Measurements from ENCODE around the gene KNDC1.

The KNDC1 gene

GRCh38 chr10:133209641-133210040 is 49.6 kb downstream of the KNDC1 start:
- H3K27ac ChIP-seq (ENCODE audit: low read depth, low read length) = no peak overlapping the region
- no peak overlapping the region for H3K4me3 ChIP-seq (ENCODE audit: low read length)
- H3K27me3 ChIP-seq (ENCODE audit: control insufficient read depth, insufficient read depth, low read length) = peaks cover 3% of the 10 kb centered on the region
- H3K9ac ChIP-seq (ENCODE audit: low read length) = no peak overlapping the region
- no peaks in the 10 kb centered on the region for H3K36me3 ChIP-seq (ENCODE audit: control insufficient read depth, insufficient read depth, low read length)
- no peaks in the 10 kb centered on the region for H3K4me1 ChIP-seq (ENCODE audit: control insufficient read depth, insufficient read depth, low read length)

- no peak overlapping the region for H3K4me3 ChIP-seq (ENCODE audit: low read length)
- H3K4me1 ChIP-seq (ENCODE audit: control insufficient read depth, insufficient read depth, low read length) = no peaks in the 10 kb centered on the region
- no peak overlapping the region for H3K27ac ChIP-seq (ENCODE audit: low read depth, low read length)
- H3K9ac ChIP-seq (ENCODE audit: low read length) = no peak overlapping the region
- peaks cover 3% of the 10 kb centered on the region for H3K27me3 ChIP-seq (ENCODE audit: control insufficient read depth, insufficient read depth, low read length)
- H3K36me3 ChIP-seq (ENCODE audit: control insufficient read depth, insufficient read depth, low read length) = no peaks in the 10 kb centered on the region
Measured at GRCh38 chr10:133210398-133211140, 50.5 kb downstream of the KNDC1 start.

DNA sequence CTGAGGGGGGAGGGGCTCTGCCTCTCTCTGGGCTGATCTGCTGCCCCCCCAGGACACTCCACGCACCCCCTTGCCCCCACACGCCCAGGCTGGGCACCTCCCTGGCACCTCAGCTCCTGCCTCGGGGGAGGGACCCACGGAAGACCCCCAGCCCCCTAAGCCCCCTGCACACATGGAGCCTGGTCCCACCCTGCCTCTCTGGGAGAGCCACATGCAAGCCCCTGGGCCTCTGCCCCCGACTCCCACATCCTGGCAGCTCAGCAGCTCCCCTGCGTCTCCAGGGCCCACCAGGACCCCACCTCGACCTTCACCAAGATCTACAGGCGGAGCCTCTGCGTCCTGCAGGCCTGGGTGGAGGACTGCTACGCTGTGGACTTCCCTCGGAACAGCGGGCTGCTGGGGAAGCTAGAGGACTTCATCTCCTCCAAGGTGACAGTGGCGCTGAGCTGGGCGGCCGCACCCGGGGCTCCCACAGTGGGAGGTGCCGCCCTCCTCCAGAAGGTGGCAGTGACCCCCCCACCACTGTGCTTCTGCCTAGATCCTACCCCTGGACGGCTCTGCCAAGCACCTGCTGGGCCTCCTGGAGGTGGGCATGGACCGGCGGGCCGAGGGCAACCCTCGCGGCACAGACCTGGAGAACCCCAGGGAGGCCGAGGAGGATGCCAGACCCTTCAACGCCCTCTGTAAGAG is 51.3 kb downstream of the KNDC1 start:
- Histone ChIP-seq H3K27ac (ENCODE audit: low read depth, low read length) (no peak overlapping the region), H3K36me3 (ENCODE audit: control insufficient read depth, insufficient read depth, low read length) (no peaks in the 10 kb centered on the region), H3K4me1 (ENCODE audit: control insufficient read depth, insufficient read depth, low read length) (no peaks in the 10 kb centered on the region), H3K27me3 (ENCODE audit: control insufficient read depth, insufficient read depth, low read length) (peaks cover 3% of the 10 kb centered on the region), H3K9ac (ENCODE audit: low read length) (no peak overlapping the region), H3K4me3 (ENCODE audit: low read length) (no peak overlapping the region)

DNA sequence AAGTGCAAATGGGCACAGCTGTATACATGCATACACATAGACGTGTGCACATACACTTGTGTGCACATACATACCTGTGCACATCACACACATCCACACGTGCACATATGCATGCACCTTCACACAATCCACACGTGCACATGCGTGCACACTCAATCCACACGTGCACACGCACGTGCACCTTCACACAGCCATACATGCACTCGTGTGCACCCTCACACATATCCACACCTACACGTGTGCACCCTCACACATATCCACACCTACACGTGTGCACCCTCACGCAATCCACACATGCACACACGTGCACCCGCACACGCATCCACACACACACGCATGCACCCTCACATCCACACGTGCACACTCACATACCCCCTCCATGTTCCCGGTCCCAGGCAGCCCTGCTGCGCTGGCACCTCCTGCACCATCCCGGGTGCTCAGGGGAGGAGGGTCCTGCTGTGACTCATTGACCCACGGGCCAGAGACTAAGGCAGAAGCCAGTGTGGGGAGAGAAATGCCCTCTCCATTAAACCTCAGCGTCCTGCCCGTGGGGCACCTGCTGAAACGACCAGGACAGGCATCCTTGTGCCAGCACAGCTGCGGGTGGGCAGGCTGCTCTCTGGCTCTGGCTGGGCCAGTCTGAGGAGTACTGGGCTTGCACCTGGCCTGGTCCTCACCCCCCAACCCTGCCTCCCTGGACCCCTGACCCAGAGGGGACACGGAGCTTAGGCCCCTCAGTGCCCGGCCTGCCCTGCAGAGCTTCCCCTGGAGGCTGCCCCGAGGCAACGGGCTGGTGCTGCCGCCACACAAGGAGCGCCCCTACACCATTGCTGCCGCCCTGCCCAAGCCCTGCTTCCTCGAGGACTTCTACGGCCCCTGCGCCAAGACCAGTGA is 52.2 kb downstream of the KNDC1 start:
- H3K27me3 ChIP-seq (ENCODE audit: control insufficient read depth, insufficient read depth, low read length) = peaks cover 3% of the 10 kb centered on the region
- no peaks in the 10 kb centered on the region for H3K36me3 ChIP-seq (ENCODE audit: control insufficient read depth, insufficient read depth, low read length)
- no peak overlapping the region for H3K4me3 ChIP-seq (ENCODE audit: low read length)
- no peaks in the 10 kb centered on the region for H3K4me1 ChIP-seq (ENCODE audit: control insufficient read depth, insufficient read depth, low read length)
- no peak overlapping the region for H3K27ac ChIP-seq (ENCODE audit: low read depth, low read length)
- H3K9ac ChIP-seq (ENCODE audit: low read length) = no peak overlapping the region

- no peaks in the 10 kb centered on the region for H3K36me3 ChIP-seq (ENCODE audit: control insufficient read depth, insufficient read depth, low read length)
- no peak overlapping the region for H3K27ac ChIP-seq (ENCODE audit: low read depth, low read length)
- no peaks in the 10 kb centered on the region for H3K4me1 ChIP-seq (ENCODE audit: control insufficient read depth, insufficient read depth, low read length)
- no peak overlapping the region for H3K9ac ChIP-seq (ENCODE audit: low read length)
- no peak overlapping the region for H3K4me3 ChIP-seq (ENCODE audit: low read length)
- H3K27me3 ChIP-seq (ENCODE audit: control insufficient read depth, insufficient read depth, low read length) = peaks cover 3% of the 10 kb centered on the region
Measured at GRCh38 chr10:133212853-133213494, 53.0 kb downstream of the KNDC1 start.

DNA sequence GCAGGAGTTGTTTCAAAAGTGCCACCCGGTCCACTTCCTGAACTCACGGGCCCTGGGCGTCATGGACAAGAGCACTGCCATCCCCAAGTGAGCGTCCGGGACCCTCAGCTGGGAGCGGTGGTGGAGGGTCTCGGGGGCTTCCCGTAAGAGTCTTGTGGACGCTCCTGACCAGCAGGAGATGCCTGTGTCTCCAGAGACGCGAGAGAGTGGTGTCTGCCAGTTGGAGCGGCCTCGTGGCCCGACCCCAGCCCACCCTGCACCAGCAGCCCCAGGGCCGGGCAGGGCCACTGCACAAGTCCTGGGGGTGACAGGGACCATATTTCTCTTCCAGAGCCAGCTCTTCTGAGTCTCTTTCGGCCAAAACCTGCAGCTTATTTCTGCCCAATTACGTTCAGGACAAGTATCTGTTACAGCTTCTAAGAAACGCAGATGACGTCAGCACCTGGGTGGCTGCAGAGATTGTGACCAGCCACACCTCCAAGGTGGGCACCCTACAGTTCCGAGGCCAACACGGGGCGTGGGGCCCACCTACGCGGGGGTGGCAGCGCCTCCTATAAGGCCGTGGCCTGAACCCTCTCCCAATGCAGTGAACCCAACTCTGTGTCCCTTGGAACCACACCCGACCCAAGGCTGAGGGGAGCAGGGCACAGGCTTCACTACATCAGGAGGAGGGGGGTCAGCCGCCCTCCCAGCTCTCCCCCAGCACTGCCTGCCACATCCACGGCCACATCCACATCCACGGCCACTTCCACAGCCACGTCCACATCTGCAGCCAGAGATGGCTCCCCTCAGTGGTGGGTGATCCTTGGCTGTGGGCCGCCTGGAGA is 53.8 kb downstream of the KNDC1 start:
- H3K27ac ChIP-seq (ENCODE audit: low read depth, low read length) = no peak overlapping the region
- no peak overlapping the region for H3K9ac ChIP-seq (ENCODE audit: low read length)
- no peaks in the 10 kb centered on the region for H3K36me3 ChIP-seq (ENCODE audit: control insufficient read depth, insufficient read depth, low read length)
- H3K4me3 ChIP-seq (ENCODE audit: low read length) = no peak overlapping the region
- H3K4me1 ChIP-seq (ENCODE audit: control insufficient read depth, insufficient read depth, low read length) = no peaks in the 10 kb centered on the region
- H3K27me3 ChIP-seq (ENCODE audit: control insufficient read depth, insufficient read depth, low read length) = peaks cover 3% of the 10 kb centered on the region

- H3K4me1 ChIP-seq (ENCODE audit: control insufficient read depth, insufficient read depth, low read length) = no peaks in the 10 kb centered on the region
- H3K27me3 ChIP-seq (ENCODE audit: control insufficient read depth, insufficient read depth, low read length) = peaks cover 3% of the 10 kb centered on the region
- H3K36me3 ChIP-seq (ENCODE audit: control insufficient read depth, insufficient read depth, low read length) = no peaks in the 10 kb centered on the region
- H3K4me3 ChIP-seq (ENCODE audit: low read length) = no peak overlapping the region
- H3K9ac ChIP-seq (ENCODE audit: low read length) = no peak overlapping the region
- no peak overlapping the region for H3K27ac ChIP-seq (ENCODE audit: low read depth, low read length)
Measured at GRCh38 chr10:133214468-133215410, 54.7 kb downstream of the KNDC1 start.

DNA sequence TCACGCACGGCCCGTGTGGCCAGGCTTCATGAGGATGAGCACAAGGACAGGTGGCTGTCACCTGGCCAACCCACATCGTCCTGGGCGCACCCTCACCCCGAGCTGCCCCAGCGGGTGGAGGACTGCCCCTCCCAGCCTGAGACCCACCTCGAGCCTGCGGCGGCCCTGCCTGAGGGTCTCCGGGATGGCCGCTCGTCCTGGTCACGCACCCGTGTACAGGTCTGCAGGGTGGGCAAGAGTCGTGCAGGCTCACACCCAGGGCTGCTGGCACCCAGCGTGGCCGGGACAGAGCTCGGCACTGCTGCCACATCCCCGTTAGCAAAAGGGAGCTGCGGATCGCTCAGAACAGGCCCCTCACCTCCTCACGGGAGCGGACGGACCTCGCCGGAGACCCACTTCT is 55.6 kb downstream of the KNDC1 start:
- Histone ChIP-seq H3K36me3 (ENCODE audit: control insufficient read depth, insufficient read depth, low read length) (no peaks in the 10 kb centered on the region), H3K27ac (ENCODE audit: low read depth, low read length) (no peak overlapping the region), H3K9ac (ENCODE audit: low read length) (no peak overlapping the region), H3K4me3 (ENCODE audit: low read length) (no peak overlapping the region), H3K27me3 (ENCODE audit: control insufficient read depth, insufficient read depth, low read length) (peaks cover 3% of the 10 kb centered on the region), H3K4me1 (ENCODE audit: control insufficient read depth, insufficient read depth, low read length) (no peaks in the 10 kb centered on the region)

DNA sequence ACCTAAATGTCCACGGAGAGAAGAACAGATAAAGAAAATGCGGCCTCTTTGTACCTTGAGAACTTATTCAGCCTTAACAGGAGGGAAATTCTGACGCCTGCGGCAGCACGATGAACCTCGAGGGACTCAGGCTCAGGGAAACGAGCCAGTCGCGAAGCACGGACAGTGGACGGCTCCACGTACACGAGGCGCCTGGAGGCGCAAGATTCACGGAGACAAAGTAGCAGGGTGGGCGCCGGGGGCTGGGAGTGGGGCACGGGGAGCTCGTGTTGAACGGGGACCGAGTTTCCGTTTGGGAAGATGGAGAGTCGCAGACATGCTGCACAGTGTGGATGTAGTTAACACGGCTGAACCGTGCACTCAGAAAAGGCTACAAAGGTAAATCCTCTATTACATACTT is 56.8 kb downstream of the KNDC1 start:
- Histone ChIP-seq H3K27ac (ENCODE audit: low read depth, low read length) (no peak overlapping the region), H3K36me3 (ENCODE audit: control insufficient read depth, insufficient read depth, low read length) (no peaks in the 10 kb centered on the region), H3K9ac (ENCODE audit: low read length) (no peak overlapping the region), H3K4me1 (ENCODE audit: control insufficient read depth, insufficient read depth, low read length) (no peaks in the 10 kb centered on the region), H3K4me3 (ENCODE audit: low read length) (no peak overlapping the region), H3K27me3 (ENCODE audit: control insufficient read depth, insufficient read depth, low read length) (peaks cover 8% of the 10 kb centered on the region)

GRCh38 chr10:133217800-133218589 is 58.0 kb downstream of the KNDC1 start:
- H3K9ac ChIP-seq (ENCODE audit: low read length) = no peak overlapping the region
- peaks cover 8% of the 10 kb centered on the region for H3K27me3 ChIP-seq (ENCODE audit: control insufficient read depth, insufficient read depth, low read length)
- no peaks in the 10 kb centered on the region for H3K36me3 ChIP-seq (ENCODE audit: control insufficient read depth, insufficient read depth, low read length)
- no peak overlapping the region for H3K4me3 ChIP-seq (ENCODE audit: low read length)
- no peak overlapping the region for H3K27ac ChIP-seq (ENCODE audit: low read depth, low read length)
- no peaks in the 10 kb centered on the region for H3K4me1 ChIP-seq (ENCODE audit: control insufficient read depth, insufficient read depth, low read length)

Data from rectal smooth muscle tissue (tissue), 1 donor.